ENCODE measurements around the gene CRTAP.
A peak's percentile ranks its signal among the peaks of the same experiment; 100 is the strongest.
"Not testable (repeated sequence)": the region's sequence is repeated elsewhere in the genome, so short reads cannot be mapped to it uniquely, and the experiment has no call there.

Gene CRTAP

DNA sequence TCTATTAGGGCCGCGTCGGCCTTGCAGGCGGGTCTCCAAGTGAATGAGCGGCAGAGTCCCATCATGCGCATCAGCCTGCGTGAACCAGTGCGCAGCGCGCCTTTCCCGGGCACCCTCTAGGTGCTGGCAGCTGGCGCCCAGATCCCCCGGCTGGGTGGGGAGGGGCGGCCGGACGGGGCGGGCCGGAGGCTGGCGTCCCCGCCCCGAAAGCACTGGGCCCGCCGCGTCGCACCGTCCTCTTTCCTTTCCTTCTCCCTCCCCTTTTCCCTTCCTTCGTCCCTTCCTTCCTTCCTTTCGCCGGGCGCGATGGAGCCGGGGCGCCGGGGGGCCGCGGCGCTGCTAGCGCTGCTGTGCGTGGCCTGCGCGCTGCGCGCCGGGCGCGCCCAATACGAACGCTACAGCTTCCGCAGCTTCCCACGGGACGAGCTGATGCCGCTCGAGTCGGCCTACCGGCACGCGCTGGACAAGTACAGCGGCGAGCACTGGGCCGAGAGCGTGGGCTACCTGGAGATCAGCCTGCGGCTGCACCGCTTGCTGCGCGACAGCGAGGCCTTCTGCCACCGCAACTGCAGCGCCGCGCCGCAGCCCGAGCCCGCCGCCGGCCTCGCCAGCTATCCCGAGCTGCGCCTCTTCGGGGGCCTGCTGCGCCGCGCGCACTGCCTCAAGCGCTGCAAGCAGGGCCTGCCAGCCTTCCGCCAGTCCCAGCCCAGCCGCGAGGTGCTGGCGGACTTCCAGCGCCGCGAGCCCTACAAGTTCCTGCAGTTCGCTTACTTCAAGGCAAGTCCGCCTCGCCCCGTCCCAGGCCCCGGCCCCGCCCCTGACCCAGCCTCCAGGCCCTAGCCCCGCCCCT is at the start of gene CRTAP:
Gene CRTAP, plus strand, starts transcription at position 243 of the 850 bp plus-strand sequence. Its CDS starts 64 bp downstream, at position 307.
- peak; percentile 69 for DNase-seq (ENCODE audit: low read depth)

DNA sequence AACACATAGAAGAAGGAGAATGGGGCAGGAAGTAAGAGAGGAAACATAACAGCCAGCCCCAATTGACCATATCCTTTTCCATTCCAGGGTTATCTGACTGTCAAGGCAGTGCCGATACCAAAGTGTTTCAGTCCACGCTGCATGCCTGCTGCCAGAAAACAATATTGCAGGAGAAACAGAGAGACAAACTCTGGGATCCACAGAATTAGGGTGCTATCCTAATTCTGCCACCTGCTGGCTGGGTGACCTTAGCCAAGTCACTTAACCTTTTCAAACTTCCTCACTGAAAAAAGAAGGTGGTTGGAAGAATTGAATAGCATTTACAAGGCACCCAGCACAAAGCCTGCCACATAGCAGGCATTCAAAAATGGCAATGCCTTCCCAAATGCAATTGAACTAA is 48.9 kb upstream of the CRTAP start:
- no peak for DNase-seq (ENCODE audit: low read depth)

DNA sequence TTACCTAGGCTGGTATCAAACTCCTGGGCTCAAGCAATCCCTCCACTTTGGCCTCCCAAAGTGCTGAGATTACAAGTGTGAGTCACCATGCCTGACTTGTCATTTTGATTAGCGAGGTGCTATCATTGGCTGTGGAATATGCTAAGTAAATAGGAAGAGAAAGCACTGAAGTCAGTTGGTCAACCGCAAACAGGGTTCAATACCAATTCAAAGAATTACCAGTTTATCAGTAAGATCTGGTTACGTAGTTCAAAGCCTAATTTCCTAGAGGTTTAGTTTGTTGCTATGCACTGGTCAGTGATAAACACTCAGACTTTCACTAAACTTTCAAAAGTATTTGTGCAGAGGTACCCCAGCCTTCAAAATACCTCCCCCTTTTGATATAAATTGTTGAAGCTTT is 46.3 kb upstream of the CRTAP start:
- DNase-seq (ENCODE audit: low read depth), result no peak

DNA sequence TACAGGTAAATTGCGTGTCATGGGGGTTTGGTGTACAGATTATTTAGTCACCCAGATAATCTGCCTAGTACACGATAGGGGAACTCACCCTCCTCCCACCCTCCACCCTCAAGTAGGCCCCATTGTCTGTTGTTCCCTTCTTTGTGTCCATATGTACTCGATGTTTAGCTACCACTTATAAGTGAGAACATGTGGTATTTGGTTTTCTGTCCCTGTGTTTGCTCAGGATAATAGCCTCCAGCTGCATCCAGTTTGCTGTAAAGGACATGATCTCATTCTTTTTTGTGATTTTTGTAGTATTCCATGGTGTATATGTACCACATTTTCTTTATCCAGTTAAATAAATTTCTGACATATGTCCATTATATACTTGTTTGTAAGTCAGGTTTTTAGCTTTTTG is 44.0 kb upstream of the CRTAP start:
- DNase-seq (ENCODE audit: low read depth), result not testable (repeated sequence)

DNA sequence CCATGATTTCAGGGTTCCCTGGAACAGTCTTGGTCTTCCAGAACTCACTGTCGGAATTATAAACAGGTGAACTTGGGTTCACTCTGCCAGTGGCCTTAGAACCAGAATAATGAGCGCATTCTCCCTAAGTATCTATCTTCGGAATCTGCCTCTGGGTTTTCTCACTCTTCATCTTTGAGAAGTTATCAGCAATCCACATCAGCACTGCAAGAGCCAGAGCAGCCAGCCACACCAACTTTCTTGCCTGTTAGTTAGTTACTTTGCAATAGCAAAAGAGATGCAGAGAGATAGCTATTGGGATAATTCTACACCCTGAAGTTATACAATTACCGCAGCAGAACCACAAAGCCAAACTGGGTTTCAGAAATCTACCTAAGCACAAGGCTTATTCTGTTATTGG is 42.6 kb upstream of the CRTAP start:
- no peak for DNase-seq (ENCODE audit: low read depth)

DNA sequence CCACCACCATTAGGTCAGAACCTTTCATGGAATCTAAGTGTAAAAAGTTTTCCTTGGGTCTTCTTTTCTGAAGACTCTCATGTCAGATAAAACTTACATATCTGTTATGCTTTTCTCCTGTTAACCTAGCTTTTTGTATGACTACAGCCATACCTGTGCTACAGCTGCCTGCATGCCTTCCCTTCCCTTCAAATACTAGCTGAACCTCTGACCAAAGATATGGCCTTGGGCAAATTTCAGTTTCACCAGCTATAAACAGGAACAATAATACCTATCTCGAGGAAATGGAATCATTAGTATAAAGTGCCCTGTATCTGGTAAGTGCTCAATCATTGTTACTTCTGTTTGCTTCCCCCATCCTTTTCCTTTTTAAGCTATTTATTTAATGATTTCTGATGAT is 41.9 kb upstream of the CRTAP start:
- no peak for DNase-seq (ENCODE audit: low read depth)

DNA sequence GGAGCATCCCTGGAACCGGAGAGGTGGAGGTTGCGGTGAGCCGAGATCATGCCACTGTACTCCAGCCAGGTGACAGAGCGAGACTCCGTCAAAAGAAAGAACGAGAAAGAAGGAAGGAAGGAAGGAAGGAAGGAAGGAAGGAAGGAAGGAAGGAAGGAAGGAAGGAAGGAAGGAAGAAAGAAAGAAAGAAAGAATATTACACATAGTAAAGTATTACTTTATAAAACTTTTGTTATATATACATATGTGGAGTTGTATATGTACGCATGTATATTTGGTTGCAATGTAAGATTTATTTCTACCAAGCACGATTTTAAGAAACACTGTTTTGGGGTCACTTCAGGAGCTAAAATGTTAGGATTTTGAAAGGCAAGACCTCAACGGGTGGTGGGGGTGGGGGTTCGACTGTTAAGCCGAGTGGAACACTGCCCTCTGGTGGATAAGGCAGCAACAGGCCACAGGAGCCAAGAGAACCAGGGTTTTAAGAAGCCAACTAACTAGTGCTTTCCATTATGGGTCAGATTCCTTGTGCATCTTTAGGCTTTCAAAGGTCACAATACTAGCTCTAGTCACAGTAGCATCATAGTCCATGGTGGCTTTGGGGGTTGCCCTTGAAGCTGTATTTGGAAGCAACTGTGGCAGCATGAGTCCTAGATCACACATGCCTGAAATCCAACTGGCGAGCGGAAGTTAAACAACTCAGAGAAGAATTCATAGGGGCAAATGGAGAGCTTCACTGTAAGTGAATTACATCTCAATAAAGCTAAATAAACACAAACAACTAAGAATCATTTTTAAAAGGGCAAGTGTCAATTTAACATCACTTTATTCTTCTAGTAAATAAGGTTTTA is 39.4 kb upstream of the CRTAP start:
- DNase-seq (ENCODE audit: low read depth), result no peak

DNA sequence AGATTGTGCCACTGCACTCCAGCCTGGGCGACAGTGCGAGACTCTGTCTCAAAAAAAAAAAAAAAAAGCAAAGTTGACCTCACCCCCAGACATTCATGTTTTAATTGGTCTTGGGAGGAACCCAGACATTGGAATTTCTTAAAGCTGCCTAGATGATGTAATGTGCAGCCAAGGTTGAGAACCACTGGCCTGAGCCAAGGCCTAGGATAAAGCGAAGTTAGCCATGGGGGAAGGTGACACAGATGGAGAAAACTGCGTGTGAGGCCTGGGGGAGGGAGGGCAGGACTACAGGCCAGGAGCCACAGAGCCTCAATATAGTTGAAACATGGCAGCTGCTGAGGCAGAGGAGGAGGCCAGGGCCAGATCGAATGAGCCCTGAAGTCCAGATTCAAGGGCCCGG is 37.8 kb upstream of the CRTAP start:
- DNase-seq (ENCODE audit: low read depth), result no peak

DNA sequence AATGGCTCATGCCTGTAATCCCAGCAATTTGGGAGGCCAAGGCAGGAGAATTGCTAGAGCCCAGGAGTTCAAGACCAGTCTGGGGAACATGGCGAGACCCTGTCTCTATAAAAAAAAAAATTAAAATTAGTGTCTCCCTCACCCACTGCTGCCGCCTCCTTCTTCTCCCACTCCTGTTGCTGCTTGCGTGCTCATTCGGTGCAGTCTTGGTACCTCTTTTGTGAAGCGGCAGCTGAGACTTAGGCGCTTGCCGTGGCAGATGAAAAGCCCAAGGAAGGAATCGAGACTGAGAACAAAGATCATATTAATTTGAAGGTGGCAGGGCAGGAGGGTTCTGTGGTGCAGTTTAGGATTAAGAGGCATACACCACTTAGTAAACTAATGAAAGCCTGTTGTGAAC is 36.9 kb upstream of the CRTAP start:
- no peak for DNase-seq (ENCODE audit: low read depth)

DNA sequence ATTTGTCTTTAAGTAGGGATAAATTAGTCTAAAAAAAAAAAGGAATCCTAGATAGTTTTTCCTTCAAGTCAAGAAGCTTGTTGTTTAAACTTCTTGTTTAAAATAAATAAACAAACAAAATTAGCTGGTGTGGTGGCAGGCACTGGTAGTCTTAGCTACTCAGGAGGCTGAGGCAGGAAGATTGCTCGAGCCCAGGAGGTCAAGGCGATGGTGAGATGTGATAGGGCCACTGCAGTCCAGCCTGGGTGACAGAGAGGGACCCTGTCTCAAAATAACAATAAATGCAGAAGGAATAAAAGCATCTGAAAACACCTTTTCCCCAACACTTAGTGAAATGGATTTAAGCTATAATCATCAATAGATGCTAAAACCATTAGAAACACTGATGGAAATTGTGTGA is 35.8 kb upstream of the CRTAP start:
- no peak for DNase-seq (ENCODE audit: low read depth)

DNA sequence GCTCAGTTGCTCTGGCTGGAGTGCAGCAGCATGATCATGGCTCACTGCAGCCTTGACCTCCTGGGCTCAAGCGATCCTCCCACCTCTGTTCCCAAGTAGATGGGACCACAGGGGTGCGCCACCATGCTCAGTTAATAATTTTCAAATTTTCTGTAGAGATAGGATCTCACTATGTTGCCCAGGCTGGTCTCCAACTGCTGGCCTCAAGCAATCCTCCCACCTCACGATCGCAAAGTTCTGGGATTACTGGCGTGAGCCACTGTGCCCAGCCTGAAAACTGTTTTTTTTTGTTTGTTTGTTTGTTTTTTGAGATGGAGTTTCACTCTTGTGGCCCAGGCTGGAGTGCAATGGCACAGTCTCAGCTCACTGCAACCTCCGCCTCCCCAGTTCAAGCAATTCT is 34.0 kb upstream of the CRTAP start:
- DNase-seq (ENCODE audit: low read depth), result not testable (repeated sequence)

DNA sequence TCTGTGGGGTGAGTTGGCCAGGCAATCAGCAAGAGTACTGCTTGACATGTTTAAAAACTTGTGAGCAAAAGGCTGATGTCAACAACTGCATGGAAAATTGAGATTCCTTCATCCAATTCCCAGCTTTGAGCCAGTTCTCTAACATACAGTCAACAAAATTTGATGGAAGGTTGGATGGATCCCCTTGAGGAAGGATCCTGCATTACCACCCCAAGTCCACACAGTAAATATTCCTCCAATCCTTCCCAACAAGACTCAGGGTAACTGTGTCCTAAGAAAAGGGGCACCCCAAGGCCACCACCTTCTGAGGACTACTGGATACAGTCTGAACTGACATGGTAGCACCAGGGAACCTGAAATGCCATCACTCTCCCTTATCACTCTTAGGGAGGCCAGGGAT is 32.0 kb upstream of the CRTAP start:
- no peak for DNase-seq (ENCODE audit: low read depth)

DNA sequence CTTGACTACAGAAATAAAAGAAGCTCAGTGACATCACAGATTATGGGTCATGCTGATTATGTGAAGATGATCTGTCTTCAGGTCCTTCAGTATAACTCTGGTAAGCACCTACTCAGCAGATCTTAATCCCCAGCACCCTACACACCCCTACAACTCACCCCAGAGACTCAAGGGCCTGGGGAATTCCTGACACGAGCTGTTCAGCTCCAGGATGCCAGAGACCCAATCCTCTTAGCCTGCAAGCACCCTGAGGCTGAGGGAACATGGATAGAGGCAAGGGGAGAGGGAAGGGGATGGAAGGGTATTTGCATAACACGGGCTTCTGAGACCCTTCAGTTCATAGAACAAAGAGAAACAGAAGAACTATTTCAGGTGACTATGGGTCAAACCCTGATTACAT is 29.9 kb upstream of the CRTAP start:
- no peak for DNase-seq (ENCODE audit: low read depth)

DNA sequence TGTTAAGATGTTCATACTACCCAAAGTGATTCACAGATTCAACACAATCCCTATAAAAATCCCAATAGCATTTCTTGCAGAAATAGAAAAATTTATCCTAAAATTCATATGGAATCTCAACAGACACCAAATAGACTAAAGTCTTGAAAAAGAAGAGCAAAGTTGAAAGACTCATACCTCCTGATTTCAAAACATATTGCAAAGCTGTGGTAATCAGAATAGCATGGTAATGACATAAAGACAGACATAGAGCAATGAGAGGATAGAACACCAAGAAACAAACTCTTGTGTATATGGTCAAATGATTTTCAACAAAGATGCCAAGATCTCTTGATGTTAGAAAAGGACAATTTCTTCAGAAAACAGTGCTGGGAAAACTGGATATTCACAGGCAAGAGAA is 25.1 kb upstream of the CRTAP start:
- no peak for DNase-seq (ENCODE audit: low read depth)

DNA sequence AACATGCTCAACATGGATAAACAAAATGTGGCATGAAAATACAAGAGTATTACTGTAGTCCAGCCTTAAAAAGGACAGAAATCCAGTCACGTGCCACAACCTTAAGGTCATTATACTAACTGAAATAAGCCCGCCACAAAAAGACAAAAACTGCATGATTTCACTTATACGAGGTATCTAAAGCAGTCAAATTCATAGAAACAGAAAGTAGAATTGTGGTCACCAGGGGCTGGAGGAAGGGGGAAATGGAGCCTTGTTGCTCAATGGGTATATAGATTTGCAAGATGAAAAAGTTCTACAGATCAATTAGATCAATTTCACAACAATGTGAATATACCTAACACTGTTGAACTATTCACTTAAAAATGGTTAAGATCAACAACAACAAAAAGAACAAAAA is 24.3 kb upstream of the CRTAP start:
- no peak for DNase-seq (ENCODE audit: low read depth)

DNA sequence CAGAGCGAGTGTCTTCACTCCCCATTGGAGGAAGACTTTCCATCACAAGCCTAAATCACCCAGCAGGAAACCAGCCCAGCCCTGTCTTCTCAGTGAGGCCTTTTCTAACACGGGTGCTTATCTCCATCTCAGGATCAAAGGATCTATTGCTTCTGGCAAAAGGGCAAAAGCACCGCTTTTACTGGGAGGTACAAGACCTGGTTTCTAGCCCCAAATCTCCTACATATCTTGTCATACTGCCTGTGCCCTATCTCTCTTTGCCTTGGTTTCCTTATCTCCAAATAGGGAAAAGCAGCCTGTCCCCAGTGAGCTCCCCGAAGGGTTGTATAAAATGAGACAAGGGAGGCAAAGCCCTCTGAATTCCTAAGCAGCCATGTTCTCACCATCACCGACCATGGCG is 22.1 kb upstream of the CRTAP start:
- no peak for DNase-seq (ENCODE audit: low read depth)

DNA sequence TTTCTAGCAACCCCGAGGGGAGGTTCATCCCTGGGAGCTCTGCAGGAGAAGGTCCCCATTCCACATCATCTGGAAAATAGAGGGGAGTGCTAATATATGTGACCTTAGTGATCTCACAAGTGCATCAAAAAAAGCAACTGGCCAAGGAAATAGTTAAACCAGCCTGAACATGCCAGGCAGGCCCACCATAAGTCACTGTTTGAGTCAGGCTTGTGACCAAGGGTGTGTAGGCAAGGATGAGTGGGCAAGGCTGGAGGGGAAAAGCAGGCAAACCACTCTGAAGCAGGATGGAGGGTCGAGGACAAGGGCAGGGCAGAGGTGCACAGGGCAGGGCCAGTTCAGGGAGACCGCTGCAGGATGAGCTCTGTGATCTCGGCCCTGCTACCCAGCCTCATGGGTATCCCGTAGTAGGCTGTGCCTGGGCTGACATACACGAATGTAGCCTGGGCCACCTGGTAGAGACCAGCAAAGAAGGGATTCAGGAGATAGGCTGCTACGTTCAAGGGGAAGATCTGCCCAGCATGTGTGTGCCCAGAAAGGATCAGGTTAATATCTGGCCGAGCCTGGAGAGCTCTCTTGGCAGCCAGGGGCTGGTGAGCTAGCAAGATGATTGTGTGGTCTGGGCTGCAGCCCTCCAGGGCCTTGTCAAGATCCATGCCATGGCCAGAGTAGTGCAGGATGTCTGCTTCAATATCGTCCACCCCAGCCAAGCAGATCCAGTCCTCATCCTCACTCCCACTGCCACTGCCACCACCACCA is 21.1 kb upstream of the CRTAP start:
- no peak for DNase-seq (ENCODE audit: low read depth)

DNA sequence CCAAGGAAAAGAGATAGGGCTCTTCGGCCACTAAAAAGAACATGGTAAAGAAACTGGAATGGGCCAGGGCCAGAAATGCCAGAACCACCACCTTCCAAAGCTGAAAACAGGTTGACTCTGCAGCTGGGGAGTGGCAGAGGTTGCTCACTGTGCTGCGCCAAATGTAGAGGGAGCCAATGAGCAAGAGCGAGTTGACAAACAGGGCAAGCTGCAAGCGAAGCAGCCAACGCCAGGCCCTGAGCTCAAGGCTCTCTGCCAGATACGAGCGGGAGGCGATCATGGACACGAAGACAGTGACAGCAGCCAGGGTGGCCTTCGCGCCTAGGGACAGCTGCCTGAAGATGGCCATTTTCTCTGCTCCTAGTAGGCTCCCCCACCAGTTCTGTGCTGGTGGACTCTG is 20.0 kb upstream of the CRTAP start:
- DNase-seq (ENCODE audit: low read depth), result no peak

DNA sequence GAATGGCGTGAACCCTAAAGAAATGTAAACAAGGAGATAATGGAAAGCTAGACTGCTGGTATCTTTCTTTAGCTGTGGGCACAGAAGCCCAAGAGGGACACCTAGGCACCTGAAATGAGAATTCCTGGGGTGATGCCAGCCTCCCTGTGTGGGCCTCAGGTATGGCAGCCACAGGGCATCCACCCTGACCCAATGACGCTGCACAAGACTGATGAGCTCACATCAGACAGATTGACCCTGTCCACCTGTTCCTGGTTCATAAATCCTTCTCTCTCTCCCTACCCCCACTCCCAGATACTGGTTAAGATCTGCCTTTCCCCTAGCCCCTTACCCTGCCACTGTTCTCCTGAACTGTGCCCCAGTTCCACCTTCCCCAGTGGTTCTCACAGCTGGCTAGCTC is 18.4 kb upstream of the CRTAP start:
- no peak for DNase-seq (ENCODE audit: low read depth)

DNA sequence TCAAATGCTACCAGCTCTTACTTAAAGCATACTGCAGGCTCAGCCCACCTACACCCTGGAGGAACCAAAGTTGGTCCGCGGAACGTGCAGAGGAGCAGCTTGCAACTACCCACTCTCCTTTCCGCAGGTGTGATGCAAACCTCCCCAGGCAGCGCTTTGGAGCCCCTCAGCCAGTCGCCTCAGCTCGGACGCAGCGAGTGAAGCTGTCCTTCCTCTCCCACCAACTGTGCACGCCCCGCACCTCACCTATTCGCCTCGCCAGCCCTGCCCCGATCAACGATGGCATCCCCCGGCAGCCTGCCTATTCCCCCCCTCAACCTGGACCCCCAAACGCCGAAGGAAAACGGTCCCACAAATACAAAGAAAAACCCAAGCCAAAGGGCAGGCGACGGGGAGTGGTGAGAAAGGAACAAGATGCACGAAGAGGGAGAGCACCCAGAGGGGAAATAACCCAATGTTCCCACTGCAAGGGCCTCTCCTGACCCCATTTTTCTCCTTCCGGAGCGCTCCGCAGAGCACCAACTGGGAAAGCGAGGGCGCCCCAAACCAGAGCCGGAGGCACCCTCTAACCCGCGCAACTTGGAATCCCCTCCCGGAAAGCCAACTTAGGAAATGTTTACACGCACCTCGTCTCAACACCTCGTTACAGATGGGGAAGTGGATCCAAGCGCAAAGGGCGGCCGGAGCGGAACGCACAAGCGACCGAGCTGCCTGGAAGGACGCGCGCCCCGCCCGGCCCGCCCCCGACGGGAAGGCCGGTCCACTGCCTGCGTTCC is 17.5 kb upstream of the CRTAP start:
- DNase-seq (ENCODE audit: low read depth), result no peak

DNA sequence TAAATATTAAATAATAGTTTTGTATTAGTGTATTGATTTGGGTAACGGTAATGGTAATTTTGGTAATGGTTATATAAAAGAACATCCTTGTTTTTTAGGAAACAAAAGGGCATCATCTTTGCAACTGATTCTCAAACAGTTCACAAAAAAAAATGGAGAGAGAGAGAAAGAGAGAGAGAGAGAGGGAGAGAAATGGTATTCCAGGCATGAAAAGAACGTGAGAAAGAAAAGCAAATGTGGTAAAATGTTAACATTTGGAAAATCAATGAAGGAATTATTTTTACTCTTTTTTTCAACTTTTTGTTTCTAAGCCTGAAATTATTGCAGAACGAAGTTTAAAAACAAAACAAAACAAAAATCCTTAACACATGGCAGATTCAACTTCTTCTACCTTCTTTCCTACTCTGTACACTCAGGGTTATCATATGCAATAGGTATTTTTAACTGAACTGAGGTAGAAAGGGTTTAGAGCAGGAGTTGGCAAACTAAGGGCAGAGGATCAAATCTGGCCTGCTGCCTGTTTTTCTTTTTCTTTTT is 14.6 kb upstream of the CRTAP start:
- DNase-seq (ENCODE audit: low read depth), result no peak

DNA sequence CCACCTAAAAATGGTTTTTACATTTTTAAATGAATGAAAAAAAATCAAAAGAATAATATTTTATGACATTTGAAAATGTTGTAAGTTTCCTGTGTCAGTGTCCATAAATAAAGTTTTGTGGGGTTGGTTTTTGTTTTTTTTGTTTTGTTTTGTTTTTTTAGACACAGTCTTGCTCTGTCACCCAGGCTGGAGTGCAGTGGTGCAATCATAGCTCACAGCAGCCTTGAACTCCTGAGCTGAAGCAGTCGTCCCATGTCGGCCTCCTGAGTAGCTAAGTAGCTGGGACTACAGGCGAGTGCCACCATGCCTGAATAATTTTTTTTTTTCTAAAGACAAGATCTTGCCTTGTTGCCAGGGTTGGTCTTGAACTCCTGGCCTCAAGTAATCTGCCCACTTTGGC is 14.1 kb upstream of the CRTAP start:
- no peak for DNase-seq (ENCODE audit: low read depth)

Measured in stimulated activated CD8-positive, alpha-beta memory T cell treated with anti-CD3 and anti-CD28 coated beads, Interleukin-15, amount 100 ng/mL, for 24 hours (primary cell).